HEK293T (cell line): ENCODE results near the gene BMPR1B.

ENCODE experiments used
- CTCF ChIA-PET: fragments of 350-600 bp; formaldehyde crosslinking; extraction: SDS; loops from one replicate; lab custom pipeline; 2021; ENCODE audit warnings: antibody characterized with exemption, inconsistent platforms; lab: Yijun Ruan, JAX
- POLR2A ChIA-PET: fragments of 350-600 bp; formaldehyde crosslinking; extraction: SDS; loops from one replicate; lab custom pipeline; 2020; ENCODE audit warnings: antibody characterized with exemption, inconsistent platforms; lab: Yijun Ruan, JAX
- DNase-seq: peaks from one replicate; pipeline ENCODE4 v3.0.0; 2012; ENCODE audit warnings: mixed read lengths; ENCODE audit errors: extremely low spot score
- ARNT ChIP-seq: fragments of 450-650 bp; IDR thresholded peaks from 2 replicates; pipeline ENCODE4 v1.6.1; 2017; ENCODE audit warnings: mild to moderate bottlenecking
- BHLHE40 ChIP-seq: fragments of 450-650 bp; IDR thresholded peaks from 2 replicates; pipeline ENCODE4 v1.6.1; 2016; ENCODE audit warnings: mild to moderate bottlenecking, moderate library complexity, borderline replicate concordance
- CTBP1 ChIP-seq: fragments of 450-650 bp; IDR thresholded peaks from 2 replicates; pipeline ENCODE4 v1.6.1; 2016; ENCODE audit warnings: borderline replicate concordance
- ELF4 ChIP-seq: fragments of 450-650 bp; IDR thresholded peaks from 2 replicates; pipeline ENCODE4 v1.6.1; 2017; ENCODE audit warnings: antibody characterized with exemption
- FOXA1 ChIP-seq: fragments of 450-650 bp; IDR thresholded peaks from 2 replicates; pipeline ENCODE4 v1.6.1; 2016; ENCODE audit warnings: mild to moderate bottlenecking
- FOXK2 ChIP-seq: fragments of 450-650 bp; IDR thresholded peaks from 2 replicates; pipeline ENCODE4 v1.6.1; 2016; ENCODE audit warnings: mild to moderate bottlenecking
- FOXM1 ChIP-seq: fragments of 450-650 bp; IDR thresholded peaks from 2 replicates; pipeline ENCODE4 v1.6.1; 2017; ENCODE audit warnings: mild to moderate bottlenecking, borderline replicate concordance
- HDGF ChIP-seq: fragments of 450-650 bp; IDR thresholded peaks from 2 replicates; pipeline ENCODE4 v1.6.1; 2017; ENCODE audit warnings: antibody characterized with exemption, borderline replicate concordance
- L3MBTL2 ChIP-seq: fragments of 450-650 bp; conservative IDR thresholded peaks from 2 replicates; pipeline ENCODE4 v1.6.1; 2016; ENCODE audit warnings: mild to moderate bottlenecking
- LEF1 ChIP-seq: fragments of 450-650 bp; IDR thresholded peaks from 2 replicates; pipeline ENCODE4 v1.6.1; 2017; ENCODE audit warnings: mild to moderate bottlenecking, borderline replicate concordance
- NFRKB ChIP-seq: fragments of 450-650 bp; IDR thresholded peaks from 2 replicates; pipeline ENCODE4 v1.6.1; 2016; ENCODE audit warnings: mild to moderate bottlenecking, moderate library complexity
- PKNOX1 ChIP-seq: fragments of 450-650 bp; IDR thresholded peaks from 2 replicates; pipeline ENCODE4 v1.6.1; 2016
- SP1 ChIP-seq: fragments of 450-650 bp; IDR thresholded peaks from 2 replicates; pipeline ENCODE4 v1.6.1; 2017
- SUZ12 ChIP-seq: fragments of 450-650 bp; IDR thresholded peaks from 2 replicates; pipeline ENCODE4 v1.6.1; 2016; ENCODE audit warnings: mild to moderate bottlenecking
- TARDBP ChIP-seq: fragments of 450-650 bp; IDR thresholded peaks from 2 replicates; pipeline ENCODE4 v1.6.1; 2016
- ZNF384 ChIP-seq: fragments of 450-650 bp; IDR thresholded peaks from 2 replicates; pipeline ENCODE4 v1.6.1; 2016

The BMPR1B gene

GRCh38 chr4:94941706-94942105, 184.0 kb downstream of the BMPR1B start:
- ChIA-PET CTCF (no interaction called here), POLR2A (no interaction called here)
- TF ChIP-seq L3MBTL2 (no peak), SP1 (no peak), FOXA1 (no peak), FOXM1 (no peak), FOXK2 (no peak), LEF1 (no peak), HDGF (no peak), CTBP1 (no peak), SUZ12 (no peak), PKNOX1 (no peak), ARNT (no peak), ZNF384 (no peak), TARDBP (no peak)
- DNase-seq, result no peak

- POLR2A ChIA-PET, result no interaction called here
- CTCF ChIA-PET, result no interaction called here
These were observed 187.0 kb downstream of the BMPR1B start for GRCh38 chr4:94944726-94945125.

GRCh38 chr4:94947681-94948108, 189.9 kb downstream of the BMPR1B start:
- no peak for TF ChIP-seq HDGF
- TF ChIP-seq SUZ12, result no peak
- ChIA-PET CTCF (no interaction called here), POLR2A (no interaction called here)
- no peak for DNase-seq

More at GRCh38 chr4:94944726-94945125, 187.0 kb downstream of the BMPR1B start:
- TF ChIP-seq LEF1 (no peak), PKNOX1 (no peak), ELF4 (no peak), HDGF (no peak)
- no peak for DNase-seq

GRCh38 chr4:94954251-94954650, 196.5 kb downstream of the BMPR1B start:
- CTCF ChIA-PET, result interaction anchor here (0.5 kb wide), 1 partner anchor 183 kb away, joined by 4 read pairs; no protein-coding TSS in a partner anchor
- TF ChIP-seq SP1 (no peak), L3MBTL2 (no peak), PKNOX1 (no peak), HDGF (no peak), LEF1 (no peak), ELF4 (no peak), FOXK2 (no peak), ARNT (no peak), NFRKB (no peak), CTBP1 (no peak), FOXA1 (no peak), TARDBP (no peak), BHLHE40 (no peak), SUZ12 (no peak), FOXM1 (no peak), ZNF384 (no peak)
- POLR2A ChIA-PET, result no interaction called here
- DNase-seq, result no peak

- CTCF ChIA-PET, result interaction anchor here (0.7 kb wide), 1 partner anchor 32 kb away, joined by 4 read pairs; no protein-coding TSS in a partner anchor
- DNase-seq, result no peak
These were observed 199.3 kb downstream of the BMPR1B start for GRCh38 chr4:94957030-94957429.

GRCh38 chr4:94959307-94959706, 201.6 kb downstream of the BMPR1B start:
- TF ChIP-seq NFRKB, result no peak
- TF ChIP-seq ZNF384, result no peak
- POLR2A ChIA-PET, result no interaction called here
- CTCF ChIA-PET, result no interaction called here
- DNase-seq, result no peak

More at GRCh38 chr4:94957030-94957429, 199.3 kb downstream of the BMPR1B start:
- POLR2A ChIA-PET, result no interaction called here
- TF ChIP-seq FOXM1 (no peak), PKNOX1 (no peak), FOXA1 (no peak), ELF4 (no peak), HDGF (no peak), L3MBTL2 (no peak), SUZ12 (no peak)

GRCh38 chr4:94960708-94961107, 203.0 kb downstream of the BMPR1B start:
- CTCF ChIA-PET, result no interaction called here
- DNase-seq, result no peak
- POLR2A ChIA-PET, result no interaction called here
- TF ChIP-seq HDGF (no peak), FOXA1 (no peak), FOXK2 (no peak), FOXM1 (no peak), SUZ12 (no peak), LEF1 (no peak), PKNOX1 (no peak), ARNT (no peak), ELF4 (no peak), NFRKB (no peak), L3MBTL2 (no peak), SP1 (no peak), BHLHE40 (no peak), CTBP1 (no peak), ZNF384 (no peak), TARDBP (no peak)
